GM13977 (cell line): ENCODE measurements around the gene KCNN1.

Source experiments
- DNase-seq: peaks from one replicate; pipeline ENCODE4 v3.0.0; 2012; ENCODE audit warnings: low spot score
- in situ Hi-C: fragments of 300-500 bp; cut with MboI; formaldehyde crosslinking; loops from one replicate; pipeline ENCODE4 v1.12.0; 2022; ENCODE audit warnings: low sequenced_read_pairs, low pct_unique_long_range_greater_than_20kb, mixed read lengths, inconsistent platforms; ENCODE audit not compliant: unreplicated experiment
- TF ChIP-seq, protein P1 (sequence below): IDR thresholded peaks from 2 replicates; pipeline ENCODE4 v1.5.1; 2012; ENCODE audit warnings: mild to moderate bottlenecking, control low read depth; ENCODE audit not compliant: insufficient read depth; ENCODE audit errors: extremely low read depth, missing control alignments

KCNN1 gene

GRCh38 chr19:17931532-17932191 lies 35.2 kb upstream of the KCNN1 start:
- DNase-seq: peak; percentile 12
- in situ Hi-C loops: loop anchor here (5.0 to 25.0 kb wide), 2 partner anchors 64 to 131 kb away; no protein-coding TSS in a partner anchor
- TF ChIP-seq, protein P1, sequence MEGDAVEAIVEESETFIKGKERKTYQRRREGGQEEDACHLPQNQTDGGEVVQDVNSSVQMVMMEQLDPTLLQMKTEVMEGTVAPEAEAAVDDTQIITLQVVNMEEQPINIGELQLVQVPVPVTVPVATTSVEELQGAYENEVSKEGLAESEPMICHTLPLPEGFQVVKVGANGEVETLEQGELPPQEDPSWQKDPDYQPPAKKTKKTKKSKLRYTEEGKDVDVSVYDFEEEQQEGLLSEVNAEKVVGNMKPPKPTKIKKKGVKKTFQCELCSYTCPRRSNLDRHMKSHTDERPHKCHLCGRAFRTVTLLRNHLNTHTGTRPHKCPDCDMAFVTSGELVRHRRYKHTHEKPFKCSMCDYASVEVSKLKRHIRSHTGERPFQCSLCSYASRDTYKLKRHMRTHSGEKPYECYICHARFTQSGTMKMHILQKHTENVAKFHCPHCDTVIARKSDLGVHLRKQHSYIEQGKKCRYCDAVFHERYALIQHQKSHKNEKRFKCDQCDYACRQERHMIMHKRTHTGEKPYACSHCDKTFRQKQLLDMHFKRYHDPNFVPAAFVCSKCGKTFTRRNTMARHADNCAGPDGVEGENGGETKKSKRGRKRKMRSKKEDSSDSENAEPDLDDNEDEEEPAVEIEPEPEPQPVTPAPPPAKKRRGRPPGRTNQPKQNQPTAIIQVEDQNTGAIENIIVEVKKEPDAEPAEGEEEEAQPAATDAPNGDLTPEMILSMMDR: no peak

DNA sequence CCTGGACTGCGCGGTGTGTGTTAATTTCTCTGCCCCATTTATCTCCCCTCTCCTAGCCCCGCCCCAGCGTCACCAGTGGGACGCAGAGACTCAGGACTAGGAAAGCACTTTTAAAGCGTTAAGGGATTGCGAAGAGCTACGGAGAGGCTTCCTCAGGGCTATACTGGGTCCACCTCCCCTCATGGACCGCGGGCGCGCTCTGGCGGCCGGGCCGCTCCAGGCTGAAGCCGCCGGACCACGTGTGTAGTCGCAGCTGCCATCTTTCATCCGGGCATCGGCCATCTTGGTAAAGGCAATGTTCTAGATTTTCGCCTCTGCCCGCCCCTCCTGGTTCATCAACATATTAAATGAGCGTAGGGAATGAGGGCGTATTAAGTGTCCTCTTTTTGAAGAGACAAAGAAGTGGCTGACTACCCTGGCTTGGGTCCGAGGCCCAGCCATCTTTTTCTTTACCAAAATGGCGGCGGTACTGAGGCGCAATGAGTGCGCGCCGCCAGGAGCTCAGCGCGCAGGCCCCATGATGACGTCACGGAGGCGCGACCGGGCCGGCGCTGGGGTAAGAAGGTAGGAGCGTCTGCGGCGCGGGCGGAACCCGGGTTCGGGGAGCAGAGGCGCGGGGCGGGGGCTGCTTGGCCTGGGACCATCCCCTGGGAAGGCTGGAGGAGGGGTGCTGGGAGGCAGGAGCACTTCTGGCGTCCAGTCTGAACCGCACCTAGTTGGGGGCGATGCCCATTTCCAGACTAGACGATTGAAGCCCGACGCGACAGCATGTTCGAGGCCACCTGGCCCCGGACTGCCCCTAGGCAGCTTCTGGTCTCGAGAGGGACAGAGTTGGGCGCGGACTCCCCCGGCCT lies 34.2 kb upstream of the KCNN1 start, which contains the start of gene CCDC124:
TSS of gene CCDC124 (plus strand) at position 531 of the 854 bp plus-strand sequence. CDS start 3,406 bp downstream, outside the sequence.
- TF ChIP-seq, protein P1: peak; percentile 99
- in situ Hi-C loops: loop anchor here (5.0 to 25.0 kb wide), 2 partner anchors 65 to 130 kb away; no protein-coding TSS in a partner anchor
- DNase-seq: peak; percentile 92

- in situ Hi-C loops: loop anchor here (5.0 to 25.0 kb wide), 2 partner anchors 66 to 129 kb away; no protein-coding TSS in a partner anchor
- peak; percentile 9 for DNase-seq
- TF ChIP-seq, protein P1: no peak
These were observed 33.3 kb upstream of the KCNN1 start for GRCh38 chr19:17933414-17934129.

GRCh38 chr19:17936379-17936778 lies 30.5 kb upstream of the KCNN1 start:
- in situ Hi-C loops: loop anchor here (5.0 to 25.0 kb wide), 2 partner anchors 56 to 126 kb away; no protein-coding TSS in a partner anchor
- DNase-seq: no peak

DNA sequence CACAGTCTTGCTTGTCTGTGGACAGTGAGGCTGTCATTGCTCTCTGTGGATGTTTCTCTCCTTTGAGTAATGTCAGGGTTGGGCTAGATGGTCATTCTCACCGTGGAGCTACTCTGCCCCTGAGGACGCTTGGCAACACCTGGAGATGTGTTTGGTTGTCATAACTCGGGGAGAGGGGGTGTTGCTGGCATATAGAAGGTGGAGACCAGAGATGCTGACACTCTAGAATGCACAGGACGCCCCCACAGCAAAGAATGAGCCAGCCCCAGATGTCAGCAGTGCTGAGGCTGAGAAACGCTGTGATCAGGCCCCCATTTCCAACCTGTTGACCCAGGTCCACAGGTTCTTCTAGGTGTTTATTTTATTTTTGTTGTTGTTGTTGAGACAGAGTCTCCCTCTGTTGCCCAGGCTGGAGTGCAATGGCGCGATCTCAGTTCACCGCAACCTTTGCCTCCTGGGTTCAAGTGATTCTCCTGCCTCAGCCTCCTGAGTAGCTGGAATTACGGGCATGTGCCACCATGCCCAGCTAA lies 29.5 kb upstream of the KCNN1 start:
- in situ Hi-C loops: loop anchor here (5.0 to 25.0 kb wide), 2 partner anchors 55 to 125 kb away; no protein-coding TSS in a partner anchor
- DNase-seq: no peak
- TF ChIP-seq, protein P1: no peak

More at GRCh38 chr19:17936379-17936778, 30.5 kb upstream of the KCNN1 start:
- TF ChIP-seq, protein P1: no peak
